ENCODE results near the gene EIF2AK3.
A peak's percentile ranks its signal among the peaks of the same experiment; 100 is the strongest.
"Not testable (repeated sequence)": the region's sequence is repeated elsewhere in the genome, so short reads cannot be mapped to it uniquely, and the experiment has no call there.

EIF2AK3 gene

DNA sequence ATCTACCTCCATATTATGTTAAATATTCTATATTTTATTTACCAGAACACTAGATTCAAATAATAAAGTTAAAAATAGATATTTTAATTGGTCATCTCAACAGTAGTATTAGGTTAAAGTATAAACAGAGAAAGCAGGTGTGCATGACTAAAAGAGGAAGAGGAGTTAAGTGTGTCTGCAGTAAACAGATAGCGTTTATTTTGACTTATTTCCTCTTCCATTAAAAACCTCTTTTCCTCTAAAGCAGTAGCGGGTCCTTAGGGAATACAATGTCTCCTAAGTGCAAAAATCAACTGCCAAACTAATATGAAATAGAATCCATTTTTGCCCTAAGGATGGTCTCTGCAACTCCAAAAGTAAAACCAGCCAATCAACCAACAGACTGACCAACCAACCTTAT, 27.7 kb downstream of the EIF2AK3 start:
- no peak for DNase-seq (ENCODE audit: low spot score)
- FAIRE-seq = no peak

DNA sequence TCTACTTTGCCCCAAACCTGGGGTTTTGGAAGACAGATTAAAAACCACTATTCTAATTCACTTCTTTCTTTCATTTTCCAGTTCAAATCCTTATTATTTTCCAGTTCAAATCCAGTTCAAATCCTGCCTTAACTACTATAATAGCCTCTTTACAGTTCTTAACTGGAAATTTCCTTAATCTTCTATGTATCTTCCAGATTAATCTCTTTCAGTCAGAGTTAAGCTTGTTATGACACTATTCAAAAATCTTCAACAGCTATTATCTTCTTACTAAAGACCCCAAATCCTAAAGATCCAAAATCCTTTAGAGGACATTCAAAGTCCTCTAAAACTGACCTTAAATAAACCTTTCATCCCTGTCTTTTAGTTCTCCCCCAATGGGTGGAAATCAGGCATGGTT, 30.1 kb downstream of the EIF2AK3 start:
- no peak for FAIRE-seq
- DNase-seq (ENCODE audit: low spot score) = no peak

DNA sequence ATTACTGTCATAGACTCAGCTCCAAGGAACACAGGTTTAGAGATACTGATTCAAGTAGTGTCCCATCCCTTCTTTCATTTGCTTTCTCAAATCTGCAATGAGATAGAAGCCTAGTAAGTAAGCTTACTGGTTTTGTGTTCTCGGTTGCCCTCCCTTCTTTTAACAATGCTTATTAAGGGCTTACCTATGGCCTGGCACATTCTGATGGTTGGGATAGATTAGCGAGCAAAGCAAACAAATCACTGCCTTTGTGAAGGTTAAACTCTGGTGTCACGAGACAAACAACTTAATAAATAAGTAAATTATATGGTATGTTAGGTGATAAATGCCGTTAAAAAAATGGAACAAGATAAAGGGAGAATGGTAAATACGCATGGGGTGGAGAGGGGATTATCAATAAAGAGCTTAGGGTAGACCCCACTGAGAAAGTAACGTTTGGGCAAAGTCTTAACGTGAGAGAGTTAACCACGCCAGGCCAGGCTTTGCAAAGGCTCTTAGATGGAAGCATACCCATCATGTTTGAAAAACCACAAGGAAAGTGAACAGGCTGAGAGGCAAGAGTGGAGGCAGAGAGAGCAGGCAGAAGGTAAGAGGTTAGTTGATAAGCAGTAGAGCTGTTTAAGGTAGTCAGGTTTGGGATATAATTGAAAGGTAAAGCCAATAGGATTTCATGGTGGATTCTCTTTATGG, 31.0 kb downstream of the EIF2AK3 start:
- DNase-seq (ENCODE audit: low spot score) (no peak), FAIRE-seq (no peak)

DNA sequence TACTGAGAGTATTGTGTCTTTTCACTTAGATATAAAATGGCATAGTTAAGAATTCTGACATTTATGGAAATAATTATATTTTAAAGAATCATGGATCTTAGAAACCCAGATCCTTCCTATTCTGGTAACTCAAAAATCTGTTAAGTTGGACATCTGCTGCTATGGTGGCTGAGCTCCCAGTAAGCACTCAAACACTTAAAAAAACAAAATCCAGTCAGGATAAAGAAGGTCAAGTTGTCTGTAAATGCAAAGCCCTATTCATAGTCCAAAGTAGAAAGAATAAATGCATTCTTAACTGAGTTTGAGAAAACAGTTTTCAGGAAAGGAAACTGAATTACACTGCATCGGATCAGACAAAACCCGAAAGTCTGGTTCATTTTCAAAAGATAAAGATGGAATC, 35.6 kb downstream of the EIF2AK3 start:
- FAIRE-seq (no peak), DNase-seq (ENCODE audit: low spot score) (no peak)

DNA sequence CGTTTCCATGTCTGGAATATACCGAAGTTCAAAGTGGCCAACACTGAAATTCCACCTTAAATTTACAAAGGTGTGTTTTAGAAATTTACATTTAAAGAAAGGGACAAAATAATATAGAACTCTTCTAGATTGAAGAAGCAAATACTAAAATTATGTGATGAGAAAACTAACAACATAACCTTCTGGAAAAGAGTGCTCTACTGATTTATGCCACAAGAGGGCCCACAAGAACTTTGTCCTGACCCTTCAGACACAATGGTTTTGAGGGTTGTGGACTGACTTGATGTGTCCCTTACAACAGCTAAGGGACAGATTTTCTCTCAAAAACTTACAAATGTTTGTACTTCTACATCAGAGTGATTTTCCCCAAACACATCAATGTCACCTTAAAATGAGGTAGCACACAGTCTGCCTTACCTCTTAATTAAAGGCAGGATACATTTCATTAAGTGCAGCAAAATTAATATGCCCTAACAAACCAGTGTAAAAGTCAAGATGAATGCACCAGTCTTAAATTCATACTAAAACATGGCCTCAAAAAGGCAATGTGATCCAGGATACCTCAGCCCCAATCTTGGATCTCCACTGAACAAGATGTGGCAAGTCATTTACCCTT, 36.2 kb downstream of the EIF2AK3 start:
- DNase-seq (ENCODE audit: low spot score) (peak; percentile 42), FAIRE-seq (peak; percentile 73)

DNA sequence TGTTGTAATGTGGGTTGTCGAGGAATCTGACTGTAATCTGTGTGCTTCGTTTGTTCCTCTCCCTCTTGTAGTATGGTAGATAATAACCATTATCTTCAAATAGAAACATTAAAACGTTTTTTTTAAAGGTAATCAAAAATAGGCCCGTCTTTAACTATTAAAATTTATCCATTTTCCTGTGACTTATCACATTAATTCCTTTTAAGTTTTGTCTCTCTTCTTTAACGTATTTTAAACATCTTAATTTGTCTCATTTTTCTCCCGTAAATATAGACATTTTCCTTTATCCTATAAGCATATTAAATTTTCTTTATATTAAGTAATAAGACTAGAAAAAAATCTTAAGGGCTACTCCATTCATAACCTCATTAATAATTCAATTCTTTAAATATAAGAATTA, 41.3 kb downstream of the EIF2AK3 start:
- no peak for FAIRE-seq
- no peak for DNase-seq (ENCODE audit: low spot score)

DNA sequence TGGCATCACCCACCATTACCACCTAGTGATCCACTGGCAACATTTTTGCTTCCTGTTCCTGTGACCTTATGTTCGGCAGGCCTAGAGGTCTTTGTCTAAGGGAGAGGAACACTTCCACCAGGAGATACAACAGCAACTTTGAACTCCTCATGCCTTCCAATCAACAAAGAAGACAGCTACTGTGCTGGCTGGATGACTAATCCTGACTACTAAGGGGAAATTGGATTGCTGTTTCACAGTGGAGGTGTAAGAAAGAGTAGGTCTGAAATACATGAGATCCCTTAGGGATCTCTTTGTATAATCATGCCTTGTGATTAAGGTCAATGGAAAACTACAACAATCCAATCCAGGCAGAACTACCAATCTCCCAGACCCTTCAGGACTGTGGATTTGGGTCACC, 45.2 kb downstream of the EIF2AK3 start:
- FAIRE-seq (no peak), DNase-seq (ENCODE audit: low spot score) (no peak)

DNA sequence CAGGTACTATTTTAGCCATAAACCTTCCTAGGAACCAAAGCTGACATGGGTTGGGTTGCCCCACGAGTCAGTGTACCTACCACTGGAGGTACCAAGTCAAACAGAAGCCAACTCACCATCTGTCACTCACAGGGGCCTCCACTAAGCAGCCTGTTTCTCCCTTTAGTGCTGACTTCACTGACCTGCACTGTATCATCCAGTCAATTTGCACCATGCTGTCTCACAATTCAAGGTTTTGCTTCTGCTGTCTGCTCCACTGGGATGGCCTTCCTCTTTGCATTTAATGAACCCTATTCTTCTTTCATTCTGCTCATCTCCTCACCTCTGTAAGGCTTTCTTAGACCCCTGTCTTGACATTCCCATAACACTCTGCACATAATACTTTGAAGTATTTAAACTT, 47.2 kb downstream of the EIF2AK3 start:
- DNase-seq (ENCODE audit: low spot score) (no peak), FAIRE-seq (no peak)

DNA sequence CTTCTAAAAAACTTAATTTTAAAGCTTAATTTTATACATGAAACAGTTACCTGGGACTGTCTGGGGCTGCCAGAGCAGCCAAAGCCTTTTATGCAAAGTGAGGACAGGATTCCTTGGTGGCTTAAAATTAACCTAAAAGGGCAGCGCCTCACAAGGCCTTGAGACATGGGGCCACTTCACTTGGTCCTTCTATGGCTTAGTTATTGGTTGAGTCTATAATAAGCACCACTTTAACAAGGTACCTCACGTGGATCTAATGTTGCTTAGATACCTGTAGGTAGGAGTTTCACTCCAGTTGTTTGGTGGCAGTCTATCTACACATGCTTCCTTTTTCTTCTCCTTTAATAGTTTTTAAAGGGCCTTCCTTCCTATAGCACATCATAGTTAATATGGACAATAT, 51.6 kb downstream of the EIF2AK3 start:
- DNase-seq (ENCODE audit: low spot score) (no peak), FAIRE-seq (no peak)

DNA sequence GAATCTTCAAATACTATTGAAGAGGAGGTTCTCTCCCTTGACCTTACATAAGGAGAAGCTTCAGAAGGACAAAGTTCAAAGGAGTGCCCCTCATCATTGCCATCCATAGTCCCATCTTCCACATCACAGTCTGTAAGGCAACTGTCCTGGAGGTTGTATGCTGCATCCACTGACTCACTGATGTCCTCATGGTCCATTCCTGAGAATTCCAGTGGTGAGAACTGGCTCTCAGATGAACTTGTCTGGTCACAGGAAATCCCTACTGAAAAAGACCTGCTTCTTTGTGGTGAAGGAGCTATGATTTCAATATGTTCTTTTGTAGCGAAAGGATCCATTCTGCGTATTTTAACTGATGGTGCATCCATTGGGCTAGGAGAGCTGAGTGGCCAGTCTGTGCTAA, 52.2 kb downstream of the EIF2AK3 start:
- DNase-seq (ENCODE audit: low spot score) = no peak
- FAIRE-seq = no peak

DNA sequence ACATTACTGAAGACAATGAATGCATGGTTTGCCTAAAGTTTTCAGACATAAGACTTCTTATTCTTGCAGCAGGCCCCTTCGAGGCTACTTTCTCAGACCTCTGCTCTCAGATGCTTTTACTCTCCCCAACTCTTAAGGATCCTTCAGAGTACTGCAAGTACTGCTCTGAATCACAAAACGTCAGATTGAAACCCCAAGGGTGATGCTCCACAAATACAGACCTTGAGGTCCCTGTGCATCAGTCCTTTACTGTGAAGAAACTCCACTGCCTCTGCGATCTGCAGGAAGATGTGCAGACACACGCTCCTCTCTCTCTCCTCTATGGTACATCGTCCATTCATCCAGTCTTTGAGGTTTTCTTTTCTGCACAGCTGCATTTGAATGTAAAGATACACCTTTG, 52.8 kb downstream of the EIF2AK3 start:
- FAIRE-seq (no peak), DNase-seq (ENCODE audit: low spot score) (no peak)

DNA sequence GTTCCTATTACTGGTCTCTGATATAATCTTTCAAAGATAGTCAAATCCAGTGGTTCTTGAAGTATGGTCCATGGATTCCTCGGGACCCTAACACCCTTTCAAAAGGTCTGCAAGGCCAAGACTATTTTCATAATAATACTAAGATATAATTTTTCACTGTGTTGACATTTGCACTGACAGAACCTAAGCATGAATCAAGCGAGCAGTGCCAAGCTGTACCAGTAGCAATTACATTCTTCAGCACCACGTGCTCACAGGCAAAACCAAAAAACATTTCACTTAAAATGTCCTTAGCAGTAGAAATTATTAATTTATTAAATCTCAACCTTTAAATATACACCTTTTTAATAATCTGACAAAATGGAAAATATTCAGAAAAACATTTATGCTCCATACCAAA, 59.1 kb downstream of the EIF2AK3 start:
- FAIRE-seq (no peak), DNase-seq (ENCODE audit: low spot score) (no peak)

DNA sequence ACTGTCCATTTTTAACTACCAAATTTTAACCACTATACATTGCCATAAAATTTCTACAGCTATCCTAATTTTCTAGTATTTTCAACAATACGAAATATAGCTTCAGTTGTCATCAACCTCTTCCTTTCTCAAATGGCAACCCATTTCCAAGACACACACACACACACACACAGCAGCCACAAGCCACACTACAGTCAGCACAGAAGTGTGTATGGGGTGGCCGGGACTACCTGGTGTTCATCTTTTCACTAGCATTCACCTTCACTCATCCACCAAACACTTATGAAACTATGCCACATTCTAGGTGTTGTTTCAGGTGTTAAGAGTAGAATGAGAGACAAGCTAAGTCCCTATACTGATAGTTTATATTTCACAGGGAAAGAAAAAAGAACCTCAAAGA, 62.9 kb downstream of the EIF2AK3 start:
- DNase-seq (ENCODE audit: low spot score) (no peak), FAIRE-seq (no peak)

DNA sequence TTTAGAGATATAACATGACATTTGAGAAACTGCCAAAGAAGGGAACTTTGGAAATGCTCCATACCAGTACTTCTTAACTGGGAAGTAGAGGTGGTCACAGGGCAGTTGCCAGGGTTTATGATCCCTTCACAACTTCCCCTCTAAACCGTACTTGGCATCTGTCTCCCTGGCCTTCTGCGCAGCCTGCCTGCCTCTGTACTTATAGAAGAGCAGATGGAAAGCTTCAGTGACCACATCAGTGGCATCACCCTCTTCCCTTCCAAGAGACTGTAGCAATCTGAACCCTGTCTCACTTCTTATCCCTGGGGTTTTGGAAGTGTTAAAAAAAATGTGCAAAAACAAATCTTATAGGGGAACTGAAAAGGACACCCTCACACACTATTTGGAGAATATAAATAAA, 64.1 kb downstream of the EIF2AK3 start:
- no peak for DNase-seq (ENCODE audit: low spot score)
- FAIRE-seq = no peak

DNA sequence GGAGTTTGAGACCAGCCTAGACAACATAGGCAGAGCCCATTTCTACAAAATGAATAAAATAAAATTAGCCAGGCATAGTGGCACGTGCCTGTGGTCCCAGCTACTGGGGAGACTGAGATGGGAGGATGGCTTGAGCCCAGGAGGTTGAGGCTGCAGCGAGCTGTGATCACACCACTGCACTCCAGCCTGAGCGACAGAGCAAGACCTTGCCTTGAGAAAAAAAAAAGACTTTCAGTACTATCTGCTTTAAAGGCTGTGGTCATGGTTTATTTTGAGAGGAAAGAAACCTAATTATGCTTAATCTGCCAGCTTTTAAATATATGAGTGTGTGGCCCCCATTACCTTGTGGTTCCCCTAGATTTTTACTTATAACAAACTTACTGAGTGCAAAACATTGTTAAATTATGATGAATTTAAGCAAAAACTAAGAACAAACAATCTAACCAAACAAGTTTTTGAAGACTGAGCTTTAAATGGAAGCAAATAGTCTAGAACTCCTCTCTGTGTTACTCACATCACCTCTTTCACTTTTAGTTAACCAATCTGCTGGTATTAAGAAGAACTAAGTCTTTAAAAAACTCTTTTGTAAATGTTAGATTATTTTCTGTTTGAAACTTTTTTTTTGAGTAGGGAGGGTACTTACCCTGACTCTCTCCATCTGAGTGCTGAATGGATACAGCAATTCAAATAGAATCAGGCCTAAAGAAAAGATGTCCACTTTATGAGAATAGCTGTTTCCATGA, 65.4 kb downstream of the EIF2AK3 start:
- FAIRE-seq = no peak
- no peak for DNase-seq (ENCODE audit: low spot score)

DNA sequence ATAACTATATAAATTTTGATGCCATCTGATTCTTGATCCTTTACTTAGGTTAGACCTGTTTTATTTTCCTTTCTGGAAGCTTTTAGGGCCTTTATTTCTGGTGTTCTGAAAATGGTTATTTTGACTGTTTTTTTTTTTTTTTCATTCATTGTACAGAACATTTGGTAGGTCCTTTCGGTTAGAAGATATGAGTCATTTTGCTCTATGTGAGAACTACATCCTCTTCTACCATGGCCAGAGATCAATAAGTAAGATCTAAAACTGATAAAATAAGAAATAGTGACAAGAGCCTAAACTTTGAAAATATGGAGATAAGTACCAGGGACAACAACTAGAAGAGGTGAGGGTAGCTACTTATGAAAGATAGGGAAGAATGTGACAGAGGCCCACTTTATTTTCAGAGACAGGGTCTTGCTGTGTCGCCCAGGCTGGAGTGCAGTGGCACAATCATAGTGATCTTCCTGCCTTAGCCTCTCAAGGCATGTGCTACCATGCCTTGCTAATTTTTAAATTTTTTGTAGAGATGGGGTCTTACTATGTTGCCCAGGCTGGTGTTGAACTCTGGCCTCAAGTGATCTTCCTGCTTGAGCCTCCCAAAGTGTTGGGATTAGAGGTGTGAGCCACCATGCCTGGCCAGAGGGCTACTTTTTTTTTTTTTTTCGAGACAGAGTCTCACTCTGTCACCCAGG, 66.5 kb downstream of the EIF2AK3 start:
- no peak for DNase-seq (ENCODE audit: low spot score)
- FAIRE-seq = no peak

DNA sequence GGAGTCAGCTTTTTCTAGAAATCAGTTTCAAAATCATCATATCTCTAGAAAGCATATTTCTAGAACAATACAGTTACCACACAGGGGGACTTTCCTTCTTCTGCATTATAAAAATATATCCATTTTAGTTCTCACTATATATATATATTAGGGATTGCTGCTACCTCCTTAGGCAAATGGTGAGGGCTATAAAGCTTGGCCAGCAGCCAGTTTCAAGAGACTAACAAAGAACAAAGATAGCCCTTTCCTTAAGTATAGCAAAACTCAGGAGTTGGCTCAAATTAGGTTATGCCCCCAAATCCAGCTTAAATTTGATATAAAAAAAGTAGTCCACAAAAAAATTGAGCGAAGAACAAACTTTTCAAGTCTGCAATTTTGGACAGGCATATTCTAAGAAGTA, 70.0 kb downstream of the EIF2AK3 start:
- DNase-seq (ENCODE audit: low spot score) = no peak
- FAIRE-seq = no peak

DNA sequence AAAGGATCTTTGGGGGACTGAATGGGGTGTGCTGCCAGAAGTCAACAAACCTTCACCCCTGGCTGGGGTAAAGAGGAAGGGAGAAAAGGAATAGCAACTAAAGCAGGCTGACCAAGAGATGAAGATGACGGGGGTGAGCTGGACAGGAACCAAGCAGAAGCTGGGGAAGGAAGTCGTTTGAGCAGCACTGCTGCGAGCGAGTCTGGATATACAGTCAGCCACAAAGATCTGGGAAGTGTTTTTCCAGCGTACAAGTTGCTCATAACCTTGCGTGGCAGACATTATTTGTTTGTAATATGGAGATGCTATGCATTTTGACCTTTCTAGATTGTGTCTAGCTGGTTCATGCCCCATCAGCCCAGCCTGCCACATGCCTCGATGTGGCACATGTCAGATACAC, 71.2 kb downstream of the EIF2AK3 start:
- FAIRE-seq (no peak), DNase-seq (ENCODE audit: low spot score) (no peak)

DNA sequence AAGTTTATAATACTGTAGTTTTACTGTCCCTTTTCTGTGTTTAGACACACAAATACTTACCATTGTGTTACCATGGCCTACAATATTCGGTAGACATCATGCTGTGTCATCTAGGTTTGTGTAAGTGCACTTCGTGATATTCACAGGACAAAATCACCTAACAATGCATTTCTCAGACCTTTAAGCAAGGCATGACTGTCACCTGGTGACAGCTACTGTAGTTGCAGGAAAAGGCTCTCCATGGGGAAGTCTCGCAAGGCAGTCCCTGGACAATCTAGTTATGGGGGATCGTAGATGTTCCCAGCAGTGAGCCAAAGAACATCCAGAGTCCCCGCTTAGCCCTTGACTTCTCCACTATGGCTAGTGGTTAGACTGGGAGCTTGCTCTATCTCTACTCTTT, 73.1 kb downstream of the EIF2AK3 start:
- no peak for FAIRE-seq
- no peak for DNase-seq (ENCODE audit: low spot score)

DNA sequence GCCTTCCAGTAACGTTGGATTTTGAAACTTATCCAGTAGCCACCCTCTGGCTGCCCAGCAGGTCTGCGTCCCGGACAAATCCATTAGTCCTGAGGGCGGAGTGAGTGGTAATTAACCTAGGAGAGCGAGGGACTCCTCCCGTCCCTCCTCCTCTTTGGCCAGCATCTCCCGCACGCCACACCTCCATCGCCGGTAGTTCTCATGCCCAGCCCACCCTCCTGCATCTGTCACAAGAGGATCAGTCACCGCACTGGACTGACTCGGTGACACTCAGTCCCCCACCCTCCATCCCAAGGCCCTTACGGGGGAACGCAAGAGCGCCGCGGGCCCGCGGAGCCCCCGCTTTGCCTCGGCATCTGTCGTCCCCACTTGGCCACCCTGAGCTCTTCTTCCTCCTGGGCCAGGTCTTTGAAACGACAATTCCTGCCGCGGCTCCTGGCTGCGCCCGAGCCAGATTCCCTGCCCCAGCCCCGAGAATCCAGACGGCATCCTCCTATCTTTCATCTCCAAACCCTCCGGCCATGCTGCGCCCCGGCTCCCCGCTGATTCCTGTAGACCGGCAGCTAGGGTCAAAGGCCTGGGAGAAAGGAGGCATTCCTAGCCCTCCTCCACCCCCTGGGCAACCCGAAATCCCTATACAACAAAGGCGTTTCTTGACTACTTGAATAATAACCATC, 77.5 kb downstream of the EIF2AK3 start:
- no peak for DNase-seq (ENCODE audit: low spot score)
- no peak for FAIRE-seq

DNA sequence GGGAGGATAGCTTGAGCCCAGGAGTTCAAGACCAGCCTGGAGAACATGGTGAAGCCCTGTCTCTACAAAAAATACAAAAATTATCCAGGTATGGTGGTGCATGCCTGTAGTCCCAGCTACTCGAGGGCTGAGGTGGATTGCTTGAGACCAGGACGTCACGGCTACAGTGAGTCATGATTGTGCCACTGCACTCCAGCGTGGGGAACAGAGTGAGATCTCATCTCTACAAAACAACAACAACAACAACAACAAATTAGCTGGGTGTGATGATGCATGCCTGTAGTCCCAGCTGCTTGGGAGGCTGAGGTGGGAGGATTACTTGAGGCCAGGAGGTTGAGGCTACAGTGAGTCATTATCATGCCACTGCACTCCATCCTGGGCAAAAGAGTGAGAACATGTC, 81.0 kb downstream of the EIF2AK3 start:
- FAIRE-seq; DNase-seq (ENCODE audit: low spot score): not testable (repeated sequence)

DNA sequence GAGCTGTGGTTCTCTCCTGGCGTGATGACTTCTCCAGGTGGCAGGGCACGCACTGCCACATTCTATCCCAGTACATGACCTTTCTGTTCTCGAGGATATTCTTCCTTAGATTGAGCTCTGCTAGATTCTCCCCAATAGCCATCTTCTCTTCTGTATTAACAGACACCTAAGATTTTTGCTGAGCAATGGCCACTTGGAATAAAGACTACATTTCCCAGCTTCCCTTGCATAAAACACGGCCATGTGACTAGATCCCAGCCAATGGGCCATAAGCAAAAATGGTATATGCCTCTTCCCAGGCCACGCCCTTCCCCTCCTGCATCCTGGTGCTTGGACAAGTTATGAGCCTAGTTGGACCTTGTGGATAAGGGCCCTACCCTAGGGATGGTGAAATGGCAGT, 82.1 kb downstream of the EIF2AK3 start:
- DNase-seq (ENCODE audit: low spot score) (no peak), FAIRE-seq (no peak)

Data from RCC 7860 (cell line).